Body of pancreas (tissue), 4 donors: Measurements from ENCODE around the gene FASTK. TPM values are rescaled to one million over a fixed set of nuclear protein-coding genes. Genes with fewer than 3 reads are reported as not detected.

Experiments used
- ATAC-seq: fragments of 150-250 bp; one replicate; pipeline ENCODE4 v1.9.1; 2016
- DNase-seq, 4 donors: peaks; one replicate each; pipeline ENCODE4 v3.0.0-alpha.2; 2019
- H3K27ac ChIP-seq, 4 donors: fragments of 200-600 bp; sonication (generic); 1 replicate in 3 of 4; 2 replicates in 1 of 4; pipeline versions ENCODE4 v1.5.1 to v1.6.1; 2016 to 2019; ENCODE audit warnings: mild to moderate bottlenecking in 1 of 4, mixed read lengths in 1 of 4, moderate library complexity in 1 of 4
- H3K27me3 ChIP-seq, 2 donors: fragments of 200-600 bp; sonication (generic); one replicate each; pipeline ENCODE4 v1.6.0; 2016; ENCODE audit warnings: mild to moderate bottlenecking in 1 of 2
- H3K36me3 ChIP-seq, 2 donors: fragments of 200-600 bp; sonication (generic); replicated peaks in 1 of 2; 2 replicates each; pipeline ENCODE4 v1.5.1; 2016; ENCODE audit warnings: low read depth in 2 of 2; ENCODE audit not compliant: insufficient read depth in 1 of 2
- H3K4me1 ChIP-seq: fragments of 200-600 bp; sonication (generic); one replicate; pipeline ENCODE4 v1.6.0; 2016
- H3K4me3 ChIP-seq, 2 donors: fragments of 200-600 bp; sonication (generic); 1 replicate in 1 of 2; 2 replicates in 1 of 2; pipeline ENCODE4 v1.5.1; 2016 to 2019
- H3K9me3 ChIP-seq, 3 donors: fragments of 200-600 bp; sonication (generic); 1 replicate in 2 of 3; 2 replicates in 1 of 3; pipeline ENCODE4 v1.5.1; 2016
- POLR2A ChIP-seq, 3 donors: fragments of 450-650 bp; IDR thresholded peaks; one replicate each; pipeline ENCODE4 v1.6.1; 2016; ENCODE audit warnings: antibody characterized with exemption in 3 of 3, mild to moderate bottlenecking in 2 of 3
- WGBS, 2 donors: methylation state at CpG; one replicate each; pipeline ENCODE4 v1.1.5; 2017; 5-methylcytosine and 5-hydroxymethylcytosine counted together
- intact Hi-C: fragments of 100-400 bp; cut with DNase I; formaldehyde crosslinking; loops from one replicate; pipeline ENCODE4 v1.15.1; 2023
- total RNA-seq, 2 donors: library from RNA; depleted of rRNA; stranded (reverse); fragments of >200 nt; gene quantifications; one replicate each; pipeline ENCODE4 v1.1.0, GENCODE V29; 2016
- TF ChIP-seq, protein P1 (sequence below), 7 experiments: fragments of 450-650 bp in 4 of 7; fragments of 200-600 bp in 3 of 7; sonication (generic) in 3 of 7; IDR thresholded peaks; one replicate each; pipeline ENCODE4 v1.5.1; 2016 to 2019; ENCODE audit warnings: antibody characterized with exemption in 7 of 7

Gene FASTK
- total RNA-seq, 2 donors from 2014 or later: 60.7 to 201 TPM

DNA sequence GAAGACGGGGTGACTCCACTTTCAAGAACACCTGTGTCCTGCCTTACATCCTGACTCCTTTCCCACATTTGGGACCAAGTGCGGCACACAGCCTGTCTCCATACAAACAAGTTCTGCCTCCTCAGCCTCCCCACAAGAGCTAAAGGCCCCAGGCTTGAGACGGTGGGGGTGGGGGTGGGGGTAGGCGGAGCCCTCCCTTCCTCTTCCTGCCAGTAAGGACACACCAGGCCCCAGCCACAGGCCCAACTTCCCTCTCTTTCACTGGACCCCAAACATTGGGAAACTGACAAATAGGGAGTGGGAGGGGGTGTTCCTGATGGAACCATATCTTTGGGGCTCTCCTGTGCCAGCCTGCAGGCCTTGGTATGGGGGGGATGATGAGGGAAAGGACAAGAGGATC, 27.5 kb downstream of the FASTK start:
- H3K9me3 ChIP-seq: no peaks in the 10 kb centered on the region
- H3K4me1 ChIP-seq: peaks cover 20% of the 10 kb centered on the region
- H3K27me3 ChIP-seq: no peaks in the 10 kb centered on the region
- H3K36me3 ChIP-seq: no peaks in the 10 kb centered on the region
- 83 to 86% methylated on average over 4 of the region's 4 CpGs for WGBS, 2 donors
- DNase-seq (no peak), ATAC-seq (no peak)
- no peak overlapping the region for H3K4me3 ChIP-seq
- H3K27ac ChIP-seq: no peak overlapping the region
- intact Hi-C loops: no loop called here
- no peak for TF ChIP-seq POLR2A (IDR thresholded peaks at IDR 0.05)
- TF ChIP-seq, protein P1, sequence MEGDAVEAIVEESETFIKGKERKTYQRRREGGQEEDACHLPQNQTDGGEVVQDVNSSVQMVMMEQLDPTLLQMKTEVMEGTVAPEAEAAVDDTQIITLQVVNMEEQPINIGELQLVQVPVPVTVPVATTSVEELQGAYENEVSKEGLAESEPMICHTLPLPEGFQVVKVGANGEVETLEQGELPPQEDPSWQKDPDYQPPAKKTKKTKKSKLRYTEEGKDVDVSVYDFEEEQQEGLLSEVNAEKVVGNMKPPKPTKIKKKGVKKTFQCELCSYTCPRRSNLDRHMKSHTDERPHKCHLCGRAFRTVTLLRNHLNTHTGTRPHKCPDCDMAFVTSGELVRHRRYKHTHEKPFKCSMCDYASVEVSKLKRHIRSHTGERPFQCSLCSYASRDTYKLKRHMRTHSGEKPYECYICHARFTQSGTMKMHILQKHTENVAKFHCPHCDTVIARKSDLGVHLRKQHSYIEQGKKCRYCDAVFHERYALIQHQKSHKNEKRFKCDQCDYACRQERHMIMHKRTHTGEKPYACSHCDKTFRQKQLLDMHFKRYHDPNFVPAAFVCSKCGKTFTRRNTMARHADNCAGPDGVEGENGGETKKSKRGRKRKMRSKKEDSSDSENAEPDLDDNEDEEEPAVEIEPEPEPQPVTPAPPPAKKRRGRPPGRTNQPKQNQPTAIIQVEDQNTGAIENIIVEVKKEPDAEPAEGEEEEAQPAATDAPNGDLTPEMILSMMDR (IDR thresholded peaks at IDR 0.05): no peak

DNA sequence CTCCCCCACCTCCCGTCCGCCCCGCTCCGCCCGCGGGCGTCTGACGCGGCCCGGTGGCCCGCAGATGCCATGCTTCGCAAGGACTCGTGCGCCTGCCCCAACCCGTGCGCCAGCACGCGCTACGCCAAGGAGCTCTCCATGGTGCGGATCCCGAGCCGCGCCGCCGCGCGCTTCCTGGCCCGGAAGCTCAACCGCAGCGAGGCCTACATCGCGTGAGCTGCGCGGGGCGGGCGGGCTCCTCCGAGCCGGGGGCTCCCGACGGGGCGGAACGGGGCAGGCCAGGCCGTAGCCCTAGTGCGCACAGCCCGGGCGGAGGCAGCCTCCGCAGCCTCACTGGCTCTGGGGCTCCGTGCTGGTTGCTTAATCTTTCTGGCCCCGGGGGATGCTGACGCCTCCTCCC, 29.5 kb downstream of the FASTK start:
- no peaks in the 10 kb centered on the region for H3K27me3 ChIP-seq
- WGBS, 2 donors: 5 to 29% methylated on average over 9 to 50 of the region's 50 CpGs
- H3K36me3 ChIP-seq: no peaks in the 10 kb centered on the region
- ATAC-seq (peak; percentile 83), DNase-seq (peak; percentile 61 to 73 (median 63))
- TF ChIP-seq, protein P1 (IDR thresholded peaks at IDR 0.05): no peak
- TF ChIP-seq POLR2A (IDR thresholded peaks at IDR 0.05): no peak
- H3K4me3 ChIP-seq: no peak overlapping the region
- peaks cover 8% of the 10 kb centered on the region for H3K4me1 ChIP-seq
- H3K27ac ChIP-seq: no peak overlapping the region
- H3K9me3 ChIP-seq: no peaks in the 10 kb centered on the region
- intact Hi-C loops: no loop called here

DNA sequence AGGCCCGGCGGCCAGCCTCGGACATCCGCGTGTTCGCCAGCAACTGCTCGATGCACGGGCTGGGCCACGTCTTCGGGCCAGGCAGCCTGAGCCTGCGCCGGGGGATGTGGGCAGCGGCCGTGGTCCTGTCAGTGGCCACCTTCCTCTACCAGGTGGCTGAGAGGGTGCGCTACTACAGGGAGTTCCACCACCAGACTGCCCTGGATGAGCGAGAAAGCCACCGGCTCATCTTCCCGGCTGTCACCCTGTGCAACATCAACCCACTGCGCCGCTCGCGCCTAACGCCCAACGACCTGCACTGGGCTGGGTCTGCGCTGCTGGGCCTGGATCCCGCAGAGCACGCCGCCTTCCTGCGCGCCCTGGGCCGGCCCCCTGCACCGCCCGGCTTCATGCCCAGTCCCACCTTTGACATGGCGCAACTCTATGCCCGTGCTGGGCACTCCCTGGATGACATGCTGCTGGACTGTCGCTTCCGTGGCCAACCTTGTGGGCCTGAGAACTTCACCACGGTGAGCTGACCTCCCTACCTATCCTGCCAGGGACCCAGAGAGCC, 31.6 kb downstream of the FASTK start:
- no peak overlapping the region for H3K4me3 ChIP-seq
- no peak for DNase-seq
- H3K27me3 ChIP-seq: no peaks in the 10 kb centered on the region
- intact Hi-C loops: no loop called here
- no peak for ATAC-seq
- TF ChIP-seq, protein P1 (IDR thresholded peaks at IDR 0.05): no peak
- TF ChIP-seq POLR2A (IDR thresholded peaks at IDR 0.05): no peak
- H3K27ac ChIP-seq: no peak overlapping the region
- WGBS, 2 donors: 86 to 90% methylated on average over 20 to 34 of the region's 38 CpGs
- no peaks in the 10 kb centered on the region for H3K9me3 ChIP-seq
- H3K4me1 ChIP-seq: peaks cover 8% of the 10 kb centered on the region
- H3K36me3 ChIP-seq: no peaks in the 10 kb centered on the region

DNA sequence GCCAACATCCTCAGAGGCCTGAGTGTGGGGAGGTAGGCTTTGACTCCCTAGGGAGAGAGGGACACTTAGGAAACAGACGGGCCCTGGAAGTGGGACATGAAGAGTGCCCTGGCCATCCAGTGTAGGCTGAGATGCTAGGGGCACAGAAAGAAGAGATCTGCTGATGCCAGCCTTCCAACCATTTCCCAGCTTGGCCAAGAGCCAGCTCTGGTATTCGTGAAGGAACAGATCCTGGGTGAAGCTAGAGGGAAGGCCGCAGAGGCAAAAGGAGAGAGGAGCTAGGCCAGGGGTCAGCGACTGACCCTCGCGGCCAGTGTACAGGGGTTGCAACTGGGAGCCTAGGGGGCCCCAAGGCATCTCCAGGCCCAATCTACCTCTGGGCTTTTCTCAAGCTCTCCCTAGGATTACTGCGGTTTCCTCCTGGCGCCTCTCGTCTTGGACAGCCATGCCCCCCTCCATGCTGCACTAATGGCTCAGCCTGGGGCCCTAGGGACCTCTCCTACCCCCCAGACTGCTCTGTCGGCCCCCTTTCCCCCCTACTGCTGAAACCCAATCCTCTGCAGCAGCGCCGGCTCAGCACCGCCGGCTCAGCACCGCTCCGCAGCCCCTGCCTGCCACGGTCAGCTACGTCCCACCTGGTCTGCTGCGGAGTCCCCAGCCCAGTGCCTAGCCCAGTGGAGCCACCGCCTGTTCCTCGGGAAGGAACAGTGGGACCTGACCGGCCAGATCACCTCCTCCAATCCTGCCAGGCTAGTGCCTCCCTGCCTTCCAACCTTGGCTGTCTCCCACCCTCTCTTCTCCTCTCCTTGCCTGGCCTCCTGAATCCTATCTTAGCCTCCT, 32.4 kb downstream of the FASTK start, which contains the start of gene ASIC3:
ASIC3 (plus strand) TSS at position 556 of the 840 bp plus-strand sequence. CDS start 355 bp downstream, outside the sequence.
- Histone ChIP-seq H3K27me3 (no peaks in the 10 kb centered on the region), H3K4me3 (no peak within 1 kb of the TSS), H3K27ac (no peak within 1 kb of the TSS), H3K9me3 (no peaks in the 10 kb centered on the region), H3K4me1 (peaks cover 8% of the 10 kb centered on the region), H3K36me3 (no peaks in the 10 kb centered on the region)
- intact Hi-C loops: no loop called here
- no peak for ATAC-seq
- TF ChIP-seq, protein P1 (IDR thresholded peaks at IDR 0.05): no peak
- no peak for TF ChIP-seq POLR2A (IDR thresholded peaks at IDR 0.05)
- DNase-seq: no peak
- 72 to 73% methylated on average over 19 to 22 of the region's 22 CpGs for WGBS, 2 donors
